SW 1271 (cell line): ENCODE measurements around the gene POLE.
A peak's percentile ranks its signal among the peaks of the same experiment; 100 is the strongest.

Source experiments
- DNase-seq, 2 experiments: peaks; one replicate each; lab custom pipeline; 2025; lab: John Stamatoyannopoulos, UW

The POLE gene

DNA sequence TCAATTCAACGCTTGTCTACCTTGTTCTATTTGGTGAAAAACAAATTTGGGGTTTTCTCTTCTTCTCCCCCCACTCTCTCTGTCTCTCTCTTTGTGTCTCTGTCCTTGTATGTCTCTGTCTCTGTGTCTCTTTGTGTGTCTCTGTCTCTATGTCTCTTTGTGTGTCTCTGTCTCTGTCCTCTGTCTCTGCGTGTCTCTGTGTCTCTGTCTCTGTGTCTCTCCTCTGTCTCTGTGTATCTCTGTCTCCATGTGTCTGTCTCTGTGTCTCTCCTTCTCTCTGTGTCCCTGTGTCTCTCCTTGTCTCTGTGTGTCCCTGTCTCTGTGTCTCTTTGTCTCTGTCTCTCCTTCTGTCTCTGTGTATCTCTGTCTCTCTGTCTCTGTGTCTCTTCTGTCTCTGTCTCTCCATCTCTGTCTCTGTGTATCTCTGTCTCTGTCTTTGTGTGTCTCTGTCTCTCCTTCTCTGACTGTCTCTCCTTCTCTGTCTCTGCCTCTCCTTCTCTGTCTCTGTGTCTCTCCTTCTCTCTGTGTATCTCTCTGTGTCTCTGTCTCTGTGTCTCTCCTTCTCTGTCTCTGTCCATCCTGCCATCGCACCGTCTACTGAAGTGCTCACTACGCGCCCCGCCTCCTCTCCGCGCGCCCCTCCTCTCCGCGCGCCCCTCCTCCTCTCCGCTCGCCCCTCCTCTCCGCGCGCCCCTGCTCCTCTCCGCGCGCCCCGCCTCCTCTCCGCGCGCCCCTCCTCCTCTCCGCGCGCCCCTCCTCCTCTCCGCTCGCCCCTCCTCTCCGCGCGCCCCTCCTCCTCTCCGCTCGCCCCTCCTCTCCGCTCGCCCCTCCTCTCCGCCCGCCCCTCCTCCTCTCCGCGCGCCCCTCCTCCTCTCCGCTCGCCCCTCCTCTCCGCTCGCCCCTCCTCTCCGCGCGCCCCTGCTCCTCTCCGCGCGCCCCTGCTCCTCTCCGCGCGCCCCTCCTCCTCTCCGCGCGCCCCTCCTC, 89.5 kb downstream of the POLE start:
- DNase-seq, result peak in 1 of 2 experiments; percentile 52

- DNase-seq, result no peak
Measured at GRCh38 chr12:132596016-132596415, 91.1 kb downstream of the POLE start.

- DNase-seq, result no peak
Measured at GRCh38 chr12:132595183-132595582, 92.0 kb downstream of the POLE start.

GRCh38 chr12:132593938-132594358, 93.2 kb downstream of the POLE start:
- DNase-seq, result peak in 1 of 2 experiments; percentile 39

DNA sequence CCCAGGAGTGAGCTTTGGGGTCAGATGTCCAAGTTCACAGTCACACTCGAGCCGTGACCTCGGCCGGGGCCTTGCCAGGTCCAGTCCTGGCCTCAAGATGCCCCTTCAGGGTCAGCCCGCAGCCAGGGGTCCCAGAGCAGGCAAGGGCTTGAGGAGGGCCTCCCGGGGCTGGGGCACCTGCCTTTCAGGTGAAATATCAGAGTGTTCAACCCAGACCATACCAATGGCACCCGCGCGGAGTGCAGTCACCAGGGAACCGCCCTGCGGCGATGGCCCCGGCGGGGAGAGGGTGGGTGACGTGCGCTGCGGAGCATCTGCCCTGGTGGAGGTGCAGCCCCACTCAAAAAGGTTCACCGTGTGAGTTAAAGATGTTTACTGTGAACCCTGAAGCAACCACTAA, 93.6 kb downstream of the POLE start:
- DNase-seq, result no peak

DNA sequence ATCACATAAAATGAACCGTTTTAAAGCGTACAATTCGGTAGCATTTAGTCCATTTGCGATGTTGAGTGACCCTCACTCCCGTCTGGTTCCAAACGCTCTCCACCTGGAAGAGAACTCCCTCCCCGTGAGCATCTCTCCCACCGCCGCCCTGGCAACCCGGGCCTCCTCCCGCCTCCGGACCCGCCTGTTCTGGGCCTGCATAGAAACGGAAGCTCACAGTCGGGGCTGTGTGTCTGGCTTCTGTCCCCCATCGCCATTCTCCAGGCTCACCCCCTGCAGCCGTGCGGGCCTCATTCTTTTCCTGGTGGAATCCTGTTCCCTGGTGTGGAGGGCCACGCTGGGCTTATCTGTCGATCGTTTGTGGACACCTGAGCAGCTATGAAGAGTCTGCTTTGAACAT, 94.1 kb downstream of the POLE start:
- no peak for DNase-seq

- DNase-seq, result no peak
Measured at GRCh38 chr12:132592282-132592970, 94.7 kb downstream of the POLE start.

GRCh38 chr12:132591107-132591935, 95.8 kb downstream of the POLE start:
- no peak for DNase-seq

GRCh38 chr12:132588821-132589669, 98.1 kb downstream of the POLE start:
- DNase-seq, result no peak

GRCh38 chr12:132588319-132588718, 98.8 kb downstream of the POLE start:
- no peak for DNase-seq

DNA sequence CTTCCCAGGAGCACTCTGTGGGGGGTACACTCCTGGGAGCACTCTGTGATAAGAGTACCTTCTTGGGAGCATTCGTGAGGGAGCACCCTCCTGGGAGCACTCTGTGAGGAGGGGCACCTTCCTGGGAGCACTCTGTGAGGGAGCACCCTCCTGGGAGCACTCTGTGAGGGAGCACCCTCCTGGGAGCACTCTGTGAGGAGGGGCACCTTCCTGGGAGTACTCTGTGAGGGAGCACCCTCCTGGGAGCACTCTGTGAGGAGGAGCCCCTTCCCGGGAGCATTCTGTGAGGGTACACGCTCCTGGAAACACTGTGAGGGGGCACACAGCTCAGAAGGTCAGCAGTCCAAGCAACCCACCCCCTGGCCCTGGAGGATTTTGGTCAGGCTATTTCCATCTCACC, 99.4 kb downstream of the POLE start:
- no peak for DNase-seq

- DNase-seq, result no peak
Measured at GRCh38 chr12:132586929-132587328, 100.2 kb downstream of the POLE start.

DNA sequence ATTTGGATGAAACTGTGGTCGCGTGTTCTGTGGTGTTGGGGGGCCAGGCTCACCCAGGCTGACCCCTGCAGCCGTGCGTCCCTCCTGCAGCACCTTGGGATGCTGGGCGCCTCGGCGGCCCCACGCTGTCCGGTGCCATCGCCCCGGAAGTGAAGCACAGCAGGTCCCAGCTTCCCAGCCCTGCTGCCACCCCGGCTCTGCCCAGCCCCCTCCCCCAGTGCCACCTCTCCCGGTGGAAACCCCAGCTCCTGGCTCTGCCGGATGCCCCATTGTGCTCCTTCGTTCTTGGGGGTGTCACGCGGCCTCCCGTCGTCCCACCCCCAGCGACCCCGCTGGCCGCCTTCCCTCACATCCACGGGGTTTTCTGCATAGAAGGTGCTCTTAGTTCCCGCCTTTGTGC, 102.0 kb downstream of the POLE start:
- no peak for DNase-seq

DNA sequence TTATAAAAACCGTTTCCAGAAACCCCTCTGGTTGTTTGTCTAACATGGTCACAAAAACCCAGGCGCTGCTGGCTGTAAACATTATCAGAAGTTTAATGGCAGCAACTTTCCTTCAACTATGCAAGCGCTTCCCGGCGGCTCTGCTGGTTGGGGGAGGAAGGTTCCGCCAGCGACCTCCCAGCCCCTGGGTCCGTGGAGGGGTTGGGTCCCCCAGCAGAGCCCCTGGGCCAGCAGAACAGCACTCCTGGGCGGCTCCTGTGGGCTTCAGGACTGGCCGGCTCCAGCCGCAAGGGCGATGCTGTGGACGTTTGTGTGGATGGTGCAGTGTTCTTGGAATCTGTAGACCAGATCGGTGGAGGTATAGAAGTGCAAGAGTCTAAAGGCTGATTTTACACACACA, 102.7 kb downstream of the POLE start:
- DNase-seq, result no peak

DNA sequence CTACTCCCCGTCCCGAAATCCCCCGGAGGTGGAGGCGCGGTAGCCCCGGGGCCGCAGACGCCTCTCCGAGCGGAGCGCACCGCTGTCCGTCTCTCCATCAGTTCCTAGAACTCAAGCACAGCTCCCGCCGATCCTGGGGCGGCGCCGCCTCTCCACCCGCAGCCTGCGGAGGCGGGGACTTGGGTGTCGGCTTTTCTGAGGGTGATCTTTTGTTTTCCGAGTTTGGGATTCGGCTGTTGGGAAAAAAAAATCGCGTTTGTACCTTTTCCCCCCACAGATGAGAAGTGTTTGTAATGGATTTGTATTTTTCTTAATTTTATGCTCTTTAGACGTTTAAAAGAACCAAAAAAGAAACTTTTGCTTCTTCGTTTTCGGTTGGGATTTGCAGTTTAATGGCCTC, 103.4 kb downstream of the POLE start:
- no peak for DNase-seq

- no peak for DNase-seq
Measured at GRCh38 chr12:132583411-132583710, 103.8 kb downstream of the POLE start.

DNA sequence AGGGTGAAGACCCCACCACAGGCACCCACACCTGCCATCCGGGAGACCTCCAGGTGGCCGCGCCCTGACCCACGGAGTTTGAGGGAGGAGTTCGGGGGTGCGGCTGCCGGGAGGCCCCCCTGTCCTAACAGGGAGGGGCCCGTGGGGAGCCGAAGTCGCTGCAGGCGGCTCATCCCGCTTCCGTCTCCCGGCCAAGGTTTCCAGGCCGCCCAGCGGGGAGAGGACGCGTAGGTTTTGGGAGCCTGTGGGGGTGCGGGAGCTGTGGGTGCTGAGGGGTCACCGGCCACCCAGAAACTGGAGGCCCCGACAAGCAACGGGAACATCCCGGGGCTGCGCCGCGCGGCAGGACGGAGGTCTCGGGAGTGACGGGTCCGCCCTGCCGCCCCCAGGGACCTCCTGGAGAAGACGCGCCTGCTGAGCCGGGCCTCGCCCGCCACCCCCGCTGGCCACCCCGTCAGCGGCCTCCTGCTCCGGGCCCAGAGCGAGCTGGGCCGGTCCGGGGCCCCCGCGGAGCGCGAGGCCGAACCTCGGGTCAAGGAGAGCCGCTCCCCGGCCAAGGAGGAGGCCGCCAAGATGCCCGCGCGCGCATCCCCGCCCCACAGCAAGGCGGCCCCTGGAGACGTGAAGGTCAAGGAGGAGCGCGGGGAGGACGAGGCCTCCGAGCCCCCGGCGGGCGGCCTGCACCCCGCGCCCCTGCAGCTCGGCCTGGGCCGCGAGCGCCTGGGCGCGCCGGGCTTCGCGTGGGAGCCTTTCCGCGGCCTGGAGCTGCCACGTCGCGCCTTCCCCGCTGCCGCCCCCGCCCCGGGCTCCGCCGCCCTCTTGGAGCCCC, 104.3 kb downstream of the POLE start:
- DNase-seq, result no peak

DNA sequence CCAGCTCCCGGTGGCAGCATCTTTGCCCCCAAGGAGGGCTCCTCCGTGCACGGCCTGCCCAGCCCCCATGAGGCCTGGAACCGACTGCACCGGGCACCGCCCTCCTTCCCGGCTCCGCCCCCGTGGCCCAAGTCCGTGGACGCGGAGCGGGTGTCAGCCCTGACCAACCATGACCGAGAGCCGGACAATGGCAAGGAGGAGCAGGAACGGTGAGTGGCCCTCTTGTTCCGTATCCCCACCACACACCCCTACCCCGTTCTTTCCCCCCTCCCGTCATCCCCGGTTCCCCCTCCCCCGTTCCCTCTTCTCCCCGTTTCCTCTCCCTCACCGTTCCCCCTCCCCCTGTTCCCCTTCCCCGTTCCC, 105.1 kb downstream of the POLE start:
- no peak for DNase-seq

DNA sequence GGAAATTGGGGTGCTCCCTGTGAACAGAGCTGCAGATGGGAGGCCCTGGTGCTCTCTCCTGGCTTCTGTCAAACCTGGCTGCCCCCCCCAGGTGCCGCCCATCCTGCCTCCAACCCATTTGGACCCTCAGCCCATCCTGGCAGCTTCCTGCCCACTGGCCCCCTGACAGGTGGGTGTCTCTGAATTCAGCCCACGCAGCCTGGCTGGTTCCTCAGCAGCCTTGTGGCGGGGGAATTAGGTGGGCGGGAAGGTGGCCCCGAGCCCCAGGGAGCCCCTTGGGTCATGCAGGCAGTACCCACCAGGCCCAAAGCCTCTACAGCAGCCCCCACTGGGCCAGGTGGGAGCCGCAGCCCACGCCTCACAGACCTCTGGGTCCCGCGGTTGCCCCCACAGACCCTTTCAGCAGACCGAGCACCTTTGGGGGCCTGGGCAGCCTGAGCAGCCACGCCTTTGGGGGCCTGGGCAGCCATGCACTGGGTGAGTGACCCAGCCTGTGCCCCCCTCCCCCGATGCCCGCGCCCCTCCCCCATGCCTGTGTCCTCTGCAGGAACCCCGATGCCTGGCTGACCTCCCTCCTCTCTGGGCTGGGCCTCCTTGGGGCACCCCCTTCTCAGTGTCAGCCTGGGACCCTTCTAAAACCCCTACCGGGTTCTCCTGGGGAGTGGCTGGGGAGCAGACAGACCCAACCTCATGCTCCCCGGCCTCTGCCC, 105.6 kb downstream of the POLE start:
- DNase-seq, result no peak

GRCh38 chr12:132580701-132581292, 106.3 kb downstream of the POLE start:
- no peak for DNase-seq
